ENCODE results near the gene FKBP14. TPM values are rescaled to one million over a fixed set of nuclear protein-coding genes. Genes with fewer than 3 reads are reported as not detected.

FKBP14 gene
- total and polyA plus RNA-seq, 7 donors: 0.97 to 5.0 (median 4.1) TPM

DNA sequence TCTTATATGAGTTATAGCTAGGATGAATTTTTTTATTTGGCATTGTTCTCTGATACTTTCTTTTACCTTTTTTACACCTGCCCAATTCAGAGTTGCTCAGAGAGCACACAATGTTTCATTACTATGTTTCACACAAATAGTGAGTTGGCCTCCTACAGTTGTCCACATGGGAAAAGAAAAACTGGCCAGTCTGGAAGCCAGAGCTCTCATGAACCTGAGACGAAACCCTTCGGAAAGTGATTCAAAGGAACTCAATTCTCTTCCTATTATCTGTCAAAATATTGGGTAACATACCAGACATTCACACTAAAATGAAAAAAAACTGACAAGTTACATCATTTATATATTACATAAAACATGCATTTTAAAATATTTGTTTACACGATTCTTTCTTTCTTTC lies 52.2 kb downstream of the FKBP14 start:
- Histone ChIP-seq H3K4me1 (no peaks in the 10 kb centered on the region), H3K9me3 (no peaks in the 10 kb centered on the region), H3K27me3 (ENCODE audit: insufficient read depth in 3 of 3, low read length in 2 of 3) (no peaks in the 10 kb centered on the region), H3K36me3 (ENCODE audit: insufficient read depth in 1 of 2, low read depth in 1 of 2) (no peaks in the 10 kb centered on the region), H3K27ac (no peak overlapping the region), H3K4me3 (no peak overlapping the region)
- WGBS, 3 donors: 87 to 93% (median 89%) methylated on average over 3 of the region's 3 CpGs
- intact Hi-C loops (cut with DNase I): no loop called here
- ATAC-seq (no peak), DNase-seq (no peak)
- TF ChIP-seq, protein P1, sequence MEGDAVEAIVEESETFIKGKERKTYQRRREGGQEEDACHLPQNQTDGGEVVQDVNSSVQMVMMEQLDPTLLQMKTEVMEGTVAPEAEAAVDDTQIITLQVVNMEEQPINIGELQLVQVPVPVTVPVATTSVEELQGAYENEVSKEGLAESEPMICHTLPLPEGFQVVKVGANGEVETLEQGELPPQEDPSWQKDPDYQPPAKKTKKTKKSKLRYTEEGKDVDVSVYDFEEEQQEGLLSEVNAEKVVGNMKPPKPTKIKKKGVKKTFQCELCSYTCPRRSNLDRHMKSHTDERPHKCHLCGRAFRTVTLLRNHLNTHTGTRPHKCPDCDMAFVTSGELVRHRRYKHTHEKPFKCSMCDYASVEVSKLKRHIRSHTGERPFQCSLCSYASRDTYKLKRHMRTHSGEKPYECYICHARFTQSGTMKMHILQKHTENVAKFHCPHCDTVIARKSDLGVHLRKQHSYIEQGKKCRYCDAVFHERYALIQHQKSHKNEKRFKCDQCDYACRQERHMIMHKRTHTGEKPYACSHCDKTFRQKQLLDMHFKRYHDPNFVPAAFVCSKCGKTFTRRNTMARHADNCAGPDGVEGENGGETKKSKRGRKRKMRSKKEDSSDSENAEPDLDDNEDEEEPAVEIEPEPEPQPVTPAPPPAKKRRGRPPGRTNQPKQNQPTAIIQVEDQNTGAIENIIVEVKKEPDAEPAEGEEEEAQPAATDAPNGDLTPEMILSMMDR (IDR thresholded peaks at IDR 0.05): no peak

DNA sequence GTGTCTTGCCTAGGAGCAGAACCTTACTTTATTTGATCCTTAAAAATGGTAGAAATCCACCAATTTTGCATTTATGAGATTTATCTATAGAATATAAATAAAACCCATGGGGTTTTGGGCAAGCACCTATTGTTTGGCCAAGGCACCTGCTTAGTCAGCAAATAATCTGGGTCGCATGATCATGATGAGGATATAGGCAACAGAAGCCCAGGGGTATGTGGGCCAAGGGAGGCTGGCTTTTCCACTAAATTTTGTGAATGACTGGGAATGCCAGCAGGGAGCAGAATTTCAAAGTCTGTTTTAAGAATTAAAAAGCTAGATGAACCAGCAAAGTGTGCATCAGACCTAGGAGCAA lies 54.2 kb downstream of the FKBP14 start:
- Histone ChIP-seq H3K4me3 (no peak overlapping the region), H3K4me1 (no peaks in the 10 kb centered on the region), H3K9me3 (no peaks in the 10 kb centered on the region), H3K36me3 (ENCODE audit: insufficient read depth in 1 of 2, low read depth in 1 of 2) (no peaks in the 10 kb centered on the region), H3K27me3 (ENCODE audit: insufficient read depth in 3 of 3, low read length in 2 of 3) (no peaks in the 10 kb centered on the region), H3K27ac (no peak overlapping the region)
- no peak for ATAC-seq
- 64 to 83% (median 77%) methylated on average over 1 of the region's 1 CpG for WGBS, 3 donors
- TF ChIP-seq, protein P1 (IDR thresholded peaks at IDR 0.05): no peak
- no peak for DNase-seq
- intact Hi-C loops (cut with DNase I): no loop called here

DNA sequence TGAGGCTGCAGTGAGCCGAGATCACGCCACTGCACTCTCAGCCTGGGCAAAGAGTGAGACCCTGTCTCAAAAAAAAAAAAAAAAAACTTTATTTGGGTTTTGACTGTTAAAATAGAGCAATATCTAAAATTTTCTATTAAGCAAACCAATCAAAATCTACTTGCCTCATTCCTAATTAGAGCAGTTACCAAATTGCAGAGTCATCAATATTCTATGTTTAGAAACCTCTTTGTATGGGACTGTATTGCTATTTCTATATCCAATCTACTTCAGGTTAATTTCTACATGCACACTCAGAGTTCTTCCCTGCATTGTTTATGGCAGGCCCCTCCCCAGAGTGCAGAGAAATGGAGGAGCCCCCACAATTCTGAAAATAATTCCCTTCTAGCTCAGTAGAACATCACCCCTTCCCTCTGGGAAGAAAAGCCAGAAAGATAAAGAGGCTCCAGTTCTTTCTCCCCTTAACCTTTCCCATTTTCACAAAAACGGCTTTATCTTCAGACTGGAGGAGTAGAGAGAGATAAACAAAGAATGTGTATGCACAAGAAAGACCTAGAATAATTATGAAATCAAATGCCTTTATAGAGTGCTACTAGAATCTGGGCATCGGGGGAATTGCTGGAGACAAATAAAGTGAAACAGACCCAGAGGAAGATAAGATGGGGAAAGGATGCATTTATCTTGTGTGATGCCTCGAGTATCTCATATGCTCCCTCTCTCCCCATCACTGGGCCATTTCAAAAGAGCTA lies 54.8 kb downstream of the FKBP14 start:
- H3K4me1 ChIP-seq: no peaks in the 10 kb centered on the region
- H3K4me3 ChIP-seq: no peak overlapping the region
- no peaks in the 10 kb centered on the region for H3K36me3 ChIP-seq (ENCODE audit: insufficient read depth in 1 of 2, low read depth in 1 of 2)
- H3K27ac ChIP-seq: no peak overlapping the region
- TF ChIP-seq, protein P1 (IDR thresholded peaks at IDR 0.05): no peak
- intact Hi-C loops (cut with DNase I): no loop called here
- 94 to 95% (median 94%) methylated on average over 5 of the region's 5 CpGs for WGBS, 3 donors
- ATAC-seq (no peak), DNase-seq (no peak)
- no peaks in the 10 kb centered on the region for H3K27me3 ChIP-seq (ENCODE audit: insufficient read depth in 3 of 3, low read length in 2 of 3)
- no peaks in the 10 kb centered on the region for H3K9me3 ChIP-seq

DNA sequence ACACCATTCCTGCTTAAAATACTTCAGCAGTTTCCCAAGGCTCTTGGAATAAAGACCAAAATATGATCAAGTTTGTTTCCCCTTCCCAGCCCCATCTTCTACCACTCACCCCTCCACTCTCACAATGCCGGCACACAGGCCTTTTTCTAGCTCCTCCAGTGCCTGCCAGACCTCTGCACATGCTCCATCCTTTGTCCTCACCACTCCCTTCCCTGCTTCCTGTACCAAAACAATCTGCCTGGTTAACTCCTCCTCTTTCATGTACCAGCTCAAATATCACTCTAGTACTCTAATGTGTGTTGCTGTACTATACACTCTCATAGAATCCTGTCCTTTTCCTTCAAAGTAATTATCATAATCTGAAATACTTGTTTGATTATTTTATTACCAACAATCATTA lies 56.3 kb downstream of the FKBP14 start:
- no peak overlapping the region for H3K4me3 ChIP-seq
- TF ChIP-seq, protein P1 (IDR thresholded peaks at IDR 0.05): no peak
- H3K4me1 ChIP-seq: no peaks in the 10 kb centered on the region
- H3K36me3 ChIP-seq (ENCODE audit: insufficient read depth in 1 of 2, low read depth in 1 of 2): no peaks in the 10 kb centered on the region
- H3K27me3 ChIP-seq (ENCODE audit: insufficient read depth in 3 of 3, low read length in 2 of 3): no peaks in the 10 kb centered on the region
- H3K27ac ChIP-seq: no peak overlapping the region
- H3K9me3 ChIP-seq: no peaks in the 10 kb centered on the region
- no peak for ATAC-seq
- intact Hi-C loops (cut with DNase I): no loop called here
- whole genome bisulfite sequencing, 3 donors: 45 to 75% (median 57%) methylated on average over 1 of the region's 1 CpG
- DNase-seq: no peak

DNA sequence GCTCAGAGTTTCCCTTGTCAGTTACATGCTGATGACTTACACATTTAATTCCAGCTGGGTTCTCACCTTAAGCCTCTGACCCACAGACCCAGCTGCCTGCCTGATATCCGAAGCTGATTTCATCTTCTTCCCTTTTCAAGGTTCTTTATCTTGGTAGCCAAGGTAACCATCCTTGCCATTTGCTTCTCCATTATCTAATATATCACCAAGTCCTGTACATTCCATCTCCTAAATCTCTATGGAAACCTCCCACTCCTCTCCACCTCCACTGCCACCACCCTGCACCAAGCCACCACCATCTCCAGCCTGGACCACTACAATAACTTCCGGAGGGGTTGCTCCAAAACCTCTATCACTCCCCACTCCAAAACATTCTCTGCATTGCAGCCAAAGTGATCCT lies 56.8 kb downstream of the FKBP14 start:
- 88 to 93% (median 90%) methylated on average over 2 of the region's 2 CpGs for WGBS, 3 donors

More for the DNA sequence above, 56.8 kb downstream of the FKBP14 start:
- H3K27ac ChIP-seq: no peak overlapping the region
- no peaks in the 10 kb centered on the region for H3K36me3 ChIP-seq (ENCODE audit: insufficient read depth in 1 of 2, low read depth in 1 of 2)
- ATAC-seq (no peak), DNase-seq (no peak)
- TF ChIP-seq, protein P1 (IDR thresholded peaks at IDR 0.05): no peak
- H3K27me3 ChIP-seq (ENCODE audit: insufficient read depth in 3 of 3, low read length in 2 of 3): no peaks in the 10 kb centered on the region
- H3K4me3 ChIP-seq: no peak overlapping the region
- no peaks in the 10 kb centered on the region for H3K4me1 ChIP-seq
- no peaks in the 10 kb centered on the region for H3K9me3 ChIP-seq
- intact Hi-C loops (cut with DNase I): no loop called here

All from psoas muscle (tissue), 8 donors.